GM19099 (cell line): ENCODE results near the gene NR2E3.

Experiments used
- POLR2A ChIP-seq: IDR thresholded peaks from 3 replicates; pipeline ENCODE4 v1.6.1; 2011; ENCODE audit warnings: low read depth; ENCODE audit not compliant: insufficient read length; ENCODE audit errors: extremely low read depth

Gene NR2E3

DNA sequence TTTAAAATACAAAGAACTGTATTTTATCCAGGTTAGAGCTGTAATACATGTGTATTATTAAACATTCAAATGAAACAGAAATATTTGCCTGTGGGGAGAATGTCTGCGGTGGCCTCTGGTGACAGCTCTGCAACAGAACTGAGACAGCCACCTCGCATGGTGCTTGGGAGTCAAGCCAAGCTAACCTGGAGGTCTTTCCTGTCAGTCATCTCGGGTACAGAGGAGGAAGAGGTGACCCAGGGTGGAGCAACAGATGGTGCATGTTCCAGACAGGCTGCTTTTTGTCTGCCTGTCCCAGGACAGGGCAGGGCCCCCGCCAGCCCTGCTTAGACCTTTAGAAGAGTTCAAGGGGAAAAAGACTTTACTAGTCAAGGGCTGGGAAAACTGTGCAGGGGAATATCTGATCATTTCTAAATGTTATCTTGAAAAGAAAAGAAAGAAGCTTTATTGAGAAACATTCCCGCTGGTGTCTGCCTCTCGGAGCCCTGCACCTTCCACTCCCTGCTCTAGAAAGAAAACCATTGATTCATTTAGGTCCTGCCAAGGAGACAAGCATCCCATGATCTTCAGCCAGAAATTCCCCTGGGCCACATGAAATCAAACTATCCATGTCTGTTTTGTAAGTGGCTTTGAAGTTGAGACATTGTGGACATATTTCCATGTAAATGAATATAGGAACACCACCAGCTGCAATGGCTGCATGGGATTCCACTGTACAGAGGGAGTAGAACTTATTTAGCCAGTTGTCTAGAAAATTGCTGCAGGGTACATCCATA is 5.5 kb upstream of the NR2E3 start:
- TF ChIP-seq POLR2A, result no peak

- TF ChIP-seq POLR2A, result no peak
Observed at GRCh38 chr15:71806452-71806931, 3.9 kb upstream of the NR2E3 start.

DNA sequence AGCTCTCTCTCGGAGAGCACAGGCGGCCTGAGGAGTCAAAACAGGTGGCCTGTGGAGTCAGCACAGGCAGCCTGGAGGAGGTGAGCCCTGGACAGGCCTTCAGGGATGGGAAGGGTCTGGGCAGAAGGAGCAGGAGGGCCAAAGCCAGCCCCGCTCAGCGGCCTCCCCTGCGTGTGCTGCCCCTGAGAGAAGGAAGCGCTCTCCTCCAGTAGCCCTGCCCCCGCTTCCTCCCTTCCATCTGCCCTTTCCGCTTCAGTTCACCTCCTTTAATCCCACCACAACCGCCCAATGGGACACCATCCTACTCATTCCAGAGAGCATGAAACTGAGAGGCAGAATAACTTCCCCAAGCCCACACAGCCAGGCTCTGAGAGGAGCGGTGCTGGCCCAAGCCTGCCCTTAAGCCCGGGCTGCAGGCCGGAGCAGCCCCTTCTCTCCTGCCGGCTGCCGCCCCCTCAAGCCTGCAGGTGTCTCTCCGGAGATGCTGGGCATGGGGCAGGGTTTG is 3.2 kb upstream of the NR2E3 start:
- TF ChIP-seq POLR2A, result no peak

GRCh38 chr15:71807691-71808091 is 2.7 kb upstream of the NR2E3 start:
- TF ChIP-seq POLR2A, result no peak

DNA sequence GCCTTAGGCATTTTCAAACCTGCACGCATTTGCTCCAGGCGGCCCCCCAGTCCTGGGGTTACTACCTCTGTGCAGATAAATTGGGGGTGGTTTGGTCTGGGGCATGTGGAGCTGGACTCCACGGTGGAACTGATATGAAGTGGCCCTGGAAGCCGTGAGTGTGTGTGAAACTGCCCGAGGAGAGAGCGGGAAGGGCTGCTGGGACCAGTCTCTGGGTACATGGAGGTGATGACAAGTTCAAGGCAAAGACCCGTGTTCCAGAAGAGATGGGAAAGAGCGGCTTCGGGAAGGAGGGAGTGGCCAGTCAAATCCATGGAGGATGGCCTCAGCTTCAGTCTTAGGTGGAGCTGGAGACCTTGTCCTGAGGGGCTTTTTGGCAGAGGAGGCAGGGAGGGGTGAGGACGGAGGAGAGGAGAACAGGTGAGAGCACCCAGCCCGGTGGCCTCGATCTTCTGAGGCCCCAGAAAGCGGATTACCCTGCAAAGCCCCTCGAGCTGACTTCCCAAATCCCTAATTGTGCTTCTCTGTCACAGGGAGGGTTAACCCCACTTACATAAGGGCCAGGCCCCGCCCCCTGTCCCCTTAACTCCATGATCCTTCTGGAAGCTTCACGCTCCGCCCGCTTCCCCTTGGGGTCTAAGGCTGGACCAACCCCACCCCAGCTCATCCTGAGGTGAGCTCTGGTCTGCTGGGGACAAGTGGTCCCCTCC is 1.9 kb upstream of the NR2E3 start:
- no peak for TF ChIP-seq POLR2A

GRCh38 chr15:71809346-71809745 is 1.0 kb upstream of the NR2E3 start:
- TF ChIP-seq POLR2A, result no peak

GRCh38 chr15:71811036-71811736 is 832 bp downstream of the NR2E3 start:
- no peak for TF ChIP-seq POLR2A

DNA sequence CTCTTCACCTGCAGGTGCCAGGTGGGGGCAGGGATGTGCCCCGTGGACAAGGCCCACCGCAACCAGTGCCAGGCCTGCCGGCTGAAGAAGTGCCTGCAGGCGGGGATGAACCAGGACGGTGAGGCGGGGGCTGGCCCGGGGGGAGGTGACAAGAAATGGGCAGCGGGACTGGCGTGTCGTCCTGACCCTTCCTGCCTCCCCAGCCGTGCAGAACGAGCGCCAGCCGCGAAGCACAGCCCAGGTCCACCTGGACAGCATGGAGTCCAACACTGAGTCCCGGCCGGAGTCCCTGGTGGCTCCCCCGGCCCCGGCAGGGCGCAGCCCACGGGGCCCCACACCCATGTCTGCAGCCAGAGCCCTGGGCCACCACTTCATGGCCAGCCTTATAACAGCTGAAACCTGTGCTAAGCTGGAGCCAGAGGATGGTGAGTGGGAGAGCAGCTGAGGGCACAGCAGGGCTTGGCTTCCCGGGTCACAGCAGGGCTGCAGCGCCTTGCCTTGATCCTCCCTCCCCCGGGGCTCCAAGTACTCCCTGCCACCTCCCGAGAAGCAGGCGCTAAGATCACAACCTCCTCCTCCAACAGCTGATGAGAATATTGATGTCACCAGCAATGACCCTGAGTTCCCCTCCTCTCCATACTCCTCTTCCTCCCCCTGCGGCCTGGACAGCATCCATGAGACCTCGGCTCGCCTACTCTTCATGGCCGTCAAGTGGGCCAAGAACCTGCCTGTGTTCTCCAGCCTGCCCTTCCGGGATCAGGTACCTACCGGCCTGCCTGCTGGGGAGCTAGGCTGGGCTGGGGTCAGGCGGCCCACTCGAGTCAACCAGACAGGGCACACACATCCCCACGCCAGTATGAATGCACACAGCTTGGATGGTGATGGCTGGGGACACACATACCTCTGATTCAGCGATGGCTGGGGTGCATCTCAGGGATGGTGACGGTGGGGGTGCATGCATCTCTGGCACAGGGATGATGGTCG is 1.7 kb downstream of the NR2E3 start:
- TF ChIP-seq POLR2A, result no peak

DNA sequence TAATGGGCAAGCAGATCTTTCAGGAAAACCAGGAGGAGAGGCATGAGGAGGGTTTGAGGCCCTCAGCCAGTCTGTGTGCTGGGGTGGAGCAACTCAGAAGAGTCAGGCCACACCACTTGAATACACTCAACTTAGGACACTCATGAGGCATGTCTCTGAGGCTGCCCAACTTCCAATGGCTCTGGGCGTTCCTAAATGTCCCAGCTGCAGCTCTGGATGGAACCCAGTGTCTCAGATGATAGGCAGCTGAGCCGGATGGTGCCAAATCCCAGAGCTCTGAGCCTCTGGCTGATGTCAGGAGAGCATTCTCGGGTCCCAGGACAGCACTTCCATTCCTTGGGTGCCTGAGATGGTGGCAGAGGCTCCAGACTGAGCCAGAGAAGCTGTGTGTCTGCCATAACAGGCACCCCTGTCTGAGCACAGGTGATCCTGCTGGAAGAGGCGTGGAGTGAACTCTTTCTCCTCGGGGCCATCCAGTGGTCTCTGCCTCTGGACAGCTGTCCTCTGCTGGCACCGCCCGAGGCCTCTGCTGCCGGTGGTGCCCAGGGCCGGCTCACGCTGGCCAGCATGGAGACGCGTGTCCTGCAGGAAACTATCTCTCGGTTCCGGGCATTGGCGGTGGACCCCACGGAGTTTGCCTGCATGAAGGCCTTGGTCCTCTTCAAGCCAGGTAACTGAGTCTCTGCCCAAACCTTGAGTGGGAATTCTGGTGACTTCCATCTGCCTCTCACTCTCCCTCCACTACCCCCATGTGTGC is 2.8 kb downstream of the NR2E3 start:
- no peak for TF ChIP-seq POLR2A

- no peak for TF ChIP-seq POLR2A
Observed at GRCh38 chr15:71813723-71814470, 3.5 kb downstream of the NR2E3 start.

DNA sequence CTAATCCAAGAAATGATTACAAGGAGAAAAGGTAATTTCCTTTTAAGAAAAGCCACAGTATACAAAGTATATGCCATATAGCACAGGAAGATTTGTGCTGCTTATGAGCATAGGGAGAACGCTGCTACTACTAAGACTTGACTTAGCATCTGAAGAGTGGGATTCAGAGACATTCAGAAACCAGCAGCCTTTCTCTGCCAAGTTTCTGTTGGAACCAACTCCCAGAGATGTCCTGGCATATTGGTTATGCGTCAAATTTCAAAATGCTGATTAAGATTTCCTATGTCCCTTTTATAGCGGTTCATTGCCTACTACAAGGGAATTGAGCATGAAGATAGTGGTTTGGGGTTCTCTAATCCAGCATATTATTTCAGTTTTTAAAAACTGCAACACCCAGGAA is 4.9 kb downstream of the NR2E3 start:
- no peak for TF ChIP-seq POLR2A

DNA sequence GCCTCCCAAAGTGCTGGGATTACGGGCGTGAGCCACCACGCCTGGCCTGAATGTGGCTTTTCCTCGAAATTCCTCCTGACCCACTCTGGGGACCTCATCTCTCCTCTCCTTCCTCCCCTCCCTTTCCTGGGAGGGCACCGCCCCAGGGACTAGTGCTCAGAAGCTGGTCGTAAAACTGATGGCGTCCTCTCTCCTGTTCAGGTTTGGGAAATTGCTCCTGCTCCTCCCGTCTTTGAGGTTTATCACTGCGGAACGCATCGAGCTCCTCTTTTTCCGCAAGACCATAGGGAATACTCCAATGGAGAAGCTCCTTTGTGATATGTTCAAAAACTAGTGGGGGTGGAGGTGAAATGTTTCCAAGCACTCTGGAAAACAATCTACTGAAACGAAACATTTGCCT is 7.0 kb downstream of the NR2E3 start:
- no peak for TF ChIP-seq POLR2A

DNA sequence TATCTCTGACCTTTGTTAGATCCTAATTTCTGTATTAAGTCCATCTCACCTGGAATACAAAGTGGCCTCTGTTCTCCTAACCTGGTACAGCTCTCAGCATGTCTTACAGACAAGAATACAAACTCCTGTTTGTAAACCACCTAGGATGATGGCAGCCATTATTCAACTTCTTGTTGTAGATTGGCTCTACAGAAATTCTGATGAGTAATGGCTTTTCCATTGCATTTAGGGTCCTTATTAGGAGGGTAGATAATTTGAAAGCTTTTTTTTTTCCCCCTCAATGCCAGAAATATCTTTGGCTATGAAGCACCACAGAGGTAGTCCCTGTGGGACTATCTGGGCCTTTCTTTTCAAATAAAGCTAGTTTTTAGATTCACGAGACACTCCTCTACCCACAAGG is 9.8 kb downstream of the NR2E3 start:
- TF ChIP-seq POLR2A, result no peak

- no peak for TF ChIP-seq POLR2A
Observed at GRCh38 chr15:71821547-71822129, 11.3 kb downstream of the NR2E3 start.
